Nephron (organoid): Measurements from ENCODE around the gene TPD52L2.

Experiments used
- H3K27ac Mint-ChIP-seq, 3 experiments: 2 replicates each; pipeline ENCODE4 v1.8.0; 2020; ENCODE audit warnings: mixed read lengths in 3 of 3, mild to moderate bottlenecking in 2 of 3, moderate library complexity in 1 of 3
- H3K27me3 Mint-ChIP-seq: 2 replicates; pipeline ENCODE4 v1.8.0; 2021; ENCODE audit warnings: low read depth, mild to moderate bottlenecking, moderate library complexity, mixed read lengths
- H3K36me3 Mint-ChIP-seq: 2 replicates; pipeline ENCODE4 v1.8.0; 2020; ENCODE audit warnings: low read depth, mixed read lengths
- H3K4me1 Mint-ChIP-seq: 2 replicates; pipeline ENCODE4 v1.8.0; 2020; ENCODE audit warnings: mixed read lengths
- H3K4me3 Mint-ChIP-seq, 3 experiments: 2 replicates each; pipeline ENCODE4 v1.8.0; 2020; ENCODE audit warnings: mild to moderate bottlenecking in 3 of 3, mixed read lengths in 3 of 3, moderate library complexity in 2 of 3
- H3K9me3 Mint-ChIP-seq: 2 replicates; pipeline ENCODE4 v1.8.0; 2020; ENCODE audit warnings: mixed read lengths
- TF ChIP-seq, protein P1 (sequence below), 3 experiments: fragments of 200-600 bp; sonication (generic); IDR thresholded peaks; one replicate each; pipeline ENCODE4 v1.5.0; 2021; ENCODE audit warnings: antibody characterized with exemption in 3 of 3; ENCODE audit not compliant: unreplicated experiment in 3 of 3

The TPD52L2 gene

DNA sequence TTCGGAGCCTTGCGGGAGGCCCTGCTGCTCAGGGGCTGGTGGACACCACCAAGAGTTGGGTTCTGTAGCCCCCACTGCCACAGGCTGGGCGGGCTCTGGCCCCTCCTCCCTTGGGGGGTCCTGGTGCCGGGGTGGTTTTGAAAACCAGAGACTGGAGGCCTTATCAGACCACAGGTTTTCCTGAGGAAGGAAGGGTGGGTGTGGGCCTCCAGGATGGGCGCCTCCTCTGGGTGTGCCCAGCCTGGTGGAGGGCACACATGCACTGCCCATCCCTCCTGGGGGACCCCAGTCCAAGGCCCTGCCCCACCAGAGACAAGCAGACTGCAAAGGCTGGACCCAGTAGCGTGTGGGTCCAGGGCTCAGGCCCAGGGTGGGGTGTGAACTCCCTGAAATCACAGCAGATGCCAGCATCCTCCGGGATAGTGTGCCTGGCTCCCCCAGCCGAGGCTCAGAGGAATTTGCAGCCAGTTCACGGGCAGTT, 20.5 kb upstream of the TPD52L2 start:
- Mint-ChIP-seq H3K4me3 (no peak overlapping the region), H3K4me1 (peaks cover 10% of the 10 kb centered on the region), H3K27me3 (no peaks in the 10 kb centered on the region), H3K27ac (peak overlapping the region; percentile 33 to 80 (median 69)), H3K9me3 (no peaks in the 10 kb centered on the region), H3K36me3 (no peaks in the 10 kb centered on the region)
- TF ChIP-seq, protein P1, sequence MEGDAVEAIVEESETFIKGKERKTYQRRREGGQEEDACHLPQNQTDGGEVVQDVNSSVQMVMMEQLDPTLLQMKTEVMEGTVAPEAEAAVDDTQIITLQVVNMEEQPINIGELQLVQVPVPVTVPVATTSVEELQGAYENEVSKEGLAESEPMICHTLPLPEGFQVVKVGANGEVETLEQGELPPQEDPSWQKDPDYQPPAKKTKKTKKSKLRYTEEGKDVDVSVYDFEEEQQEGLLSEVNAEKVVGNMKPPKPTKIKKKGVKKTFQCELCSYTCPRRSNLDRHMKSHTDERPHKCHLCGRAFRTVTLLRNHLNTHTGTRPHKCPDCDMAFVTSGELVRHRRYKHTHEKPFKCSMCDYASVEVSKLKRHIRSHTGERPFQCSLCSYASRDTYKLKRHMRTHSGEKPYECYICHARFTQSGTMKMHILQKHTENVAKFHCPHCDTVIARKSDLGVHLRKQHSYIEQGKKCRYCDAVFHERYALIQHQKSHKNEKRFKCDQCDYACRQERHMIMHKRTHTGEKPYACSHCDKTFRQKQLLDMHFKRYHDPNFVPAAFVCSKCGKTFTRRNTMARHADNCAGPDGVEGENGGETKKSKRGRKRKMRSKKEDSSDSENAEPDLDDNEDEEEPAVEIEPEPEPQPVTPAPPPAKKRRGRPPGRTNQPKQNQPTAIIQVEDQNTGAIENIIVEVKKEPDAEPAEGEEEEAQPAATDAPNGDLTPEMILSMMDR (IDR thresholded peaks at IDR 0.05; ENCODE audit: unreplicated experiment in 3 of 3), result no peak

DNA sequence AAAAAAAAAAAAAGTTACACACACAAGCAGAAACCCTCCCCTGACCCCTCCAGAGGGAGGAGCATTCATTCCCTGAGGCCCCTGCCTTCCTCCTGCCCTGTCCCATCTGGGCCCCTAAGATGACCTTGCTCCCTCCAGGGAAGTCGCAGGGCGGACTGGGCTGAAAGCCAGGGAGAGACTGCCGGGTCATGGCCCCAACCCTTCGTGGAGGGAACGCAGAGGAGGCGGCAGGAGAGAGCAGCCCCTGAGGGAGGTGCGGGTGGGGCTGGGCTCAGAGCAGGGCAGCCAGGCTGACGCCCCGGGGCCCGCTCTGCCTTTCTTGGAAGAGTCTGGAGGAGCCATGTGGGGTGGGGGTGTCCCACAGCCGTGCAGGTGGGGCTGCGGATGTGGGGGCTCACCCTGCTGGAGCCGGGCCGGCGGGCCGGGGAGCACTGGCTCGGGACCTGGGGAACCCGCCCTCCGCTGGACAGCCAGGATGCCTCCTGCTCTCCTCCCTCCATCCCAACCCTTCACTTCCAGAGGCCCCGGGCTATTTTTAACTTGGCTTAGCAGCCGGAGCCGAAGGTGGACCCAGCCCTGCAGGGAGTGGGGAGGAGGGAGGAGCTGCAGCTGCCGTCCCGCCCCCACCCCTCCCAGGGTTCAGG, 18.8 kb upstream of the TPD52L2 start:
- Mint-ChIP-seq H3K4me3 (peak overlapping the region in 2 of 3 experiments; percentile 75 to 76), H3K36me3 (no peaks in the 10 kb centered on the region), H3K27ac (peak overlapping the region; percentile 80 to 97 (median 95)), H3K4me1 (peaks cover 13% of the 10 kb centered on the region), H3K9me3 (no peaks in the 10 kb centered on the region), H3K27me3 (no peaks in the 10 kb centered on the region)
- TF ChIP-seq, protein P1 (IDR thresholded peaks at IDR 0.05; ENCODE audit: unreplicated experiment in 3 of 3), result no peak

DNA sequence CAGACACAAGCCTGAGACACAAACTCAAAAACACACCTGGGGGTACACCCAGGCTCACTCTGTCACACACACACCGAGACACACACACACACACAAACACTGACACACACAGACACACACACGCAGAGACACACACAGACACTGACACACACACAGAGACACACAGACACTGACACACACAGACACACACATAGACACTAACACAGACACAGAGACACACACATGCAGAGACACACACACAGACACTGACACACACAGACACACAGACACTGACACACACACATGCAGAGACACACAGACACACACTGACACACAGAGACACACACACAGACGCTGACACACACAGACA, 18.2 kb upstream of the TPD52L2 start:
- TF ChIP-seq, protein P1 (IDR thresholded peaks at IDR 0.05; ENCODE audit: unreplicated experiment in 3 of 3), result no peak
- no peak overlapping the region for H3K4me3 Mint-ChIP-seq
- no peaks in the 10 kb centered on the region for H3K36me3 Mint-ChIP-seq
- H3K4me1 Mint-ChIP-seq, result peaks cover 14% of the 10 kb centered on the region
- H3K27me3 Mint-ChIP-seq, result no peaks in the 10 kb centered on the region
- no peak overlapping the region for H3K27ac Mint-ChIP-seq
- no peaks in the 10 kb centered on the region for H3K9me3 Mint-ChIP-seq

DNA sequence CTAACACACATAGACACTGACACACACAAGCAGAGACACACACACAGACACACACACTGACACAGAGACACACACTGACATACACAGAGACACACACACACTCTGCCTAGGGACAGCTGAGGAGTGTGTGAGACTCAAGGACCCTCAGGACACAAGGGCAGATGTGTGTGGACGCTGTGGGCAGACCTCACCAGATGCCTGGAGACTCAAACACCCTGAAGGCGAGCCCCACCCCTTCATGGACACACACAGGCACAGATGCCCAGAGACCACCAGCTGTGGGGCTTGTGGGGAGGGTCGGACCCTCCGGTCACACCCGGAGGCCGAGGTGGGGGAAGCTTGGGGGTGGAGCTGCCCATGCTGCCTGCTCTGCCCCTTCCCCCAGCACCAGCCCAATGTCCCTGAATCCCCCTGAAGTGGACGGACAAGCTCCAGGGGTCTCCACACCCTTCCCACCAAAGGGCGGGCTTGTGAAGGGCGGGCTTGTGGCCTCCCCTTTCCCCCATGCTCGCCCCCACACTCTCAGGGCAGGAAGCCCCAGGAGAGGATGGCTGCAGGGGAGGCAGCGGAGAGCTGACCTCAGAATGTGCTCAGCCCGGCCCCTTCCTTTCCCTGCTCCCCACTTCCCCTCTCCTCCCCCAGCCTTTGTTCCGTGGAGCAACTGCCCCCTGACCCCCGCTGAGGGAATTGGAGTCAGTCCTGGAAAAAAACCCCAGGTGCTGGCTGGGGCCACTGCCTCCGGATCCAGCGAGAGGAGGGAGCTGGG, 17.6 kb upstream of the TPD52L2 start:
- H3K27ac Mint-ChIP-seq, result no peak overlapping the region
- peaks cover 10% of the 10 kb centered on the region for H3K4me1 Mint-ChIP-seq
- no peaks in the 10 kb centered on the region for H3K9me3 Mint-ChIP-seq
- no peak overlapping the region for H3K4me3 Mint-ChIP-seq
- TF ChIP-seq, protein P1 (IDR thresholded peaks at IDR 0.05; ENCODE audit: unreplicated experiment in 3 of 3), result no peak
- no peaks in the 10 kb centered on the region for H3K36me3 Mint-ChIP-seq
- no peaks in the 10 kb centered on the region for H3K27me3 Mint-ChIP-seq

DNA sequence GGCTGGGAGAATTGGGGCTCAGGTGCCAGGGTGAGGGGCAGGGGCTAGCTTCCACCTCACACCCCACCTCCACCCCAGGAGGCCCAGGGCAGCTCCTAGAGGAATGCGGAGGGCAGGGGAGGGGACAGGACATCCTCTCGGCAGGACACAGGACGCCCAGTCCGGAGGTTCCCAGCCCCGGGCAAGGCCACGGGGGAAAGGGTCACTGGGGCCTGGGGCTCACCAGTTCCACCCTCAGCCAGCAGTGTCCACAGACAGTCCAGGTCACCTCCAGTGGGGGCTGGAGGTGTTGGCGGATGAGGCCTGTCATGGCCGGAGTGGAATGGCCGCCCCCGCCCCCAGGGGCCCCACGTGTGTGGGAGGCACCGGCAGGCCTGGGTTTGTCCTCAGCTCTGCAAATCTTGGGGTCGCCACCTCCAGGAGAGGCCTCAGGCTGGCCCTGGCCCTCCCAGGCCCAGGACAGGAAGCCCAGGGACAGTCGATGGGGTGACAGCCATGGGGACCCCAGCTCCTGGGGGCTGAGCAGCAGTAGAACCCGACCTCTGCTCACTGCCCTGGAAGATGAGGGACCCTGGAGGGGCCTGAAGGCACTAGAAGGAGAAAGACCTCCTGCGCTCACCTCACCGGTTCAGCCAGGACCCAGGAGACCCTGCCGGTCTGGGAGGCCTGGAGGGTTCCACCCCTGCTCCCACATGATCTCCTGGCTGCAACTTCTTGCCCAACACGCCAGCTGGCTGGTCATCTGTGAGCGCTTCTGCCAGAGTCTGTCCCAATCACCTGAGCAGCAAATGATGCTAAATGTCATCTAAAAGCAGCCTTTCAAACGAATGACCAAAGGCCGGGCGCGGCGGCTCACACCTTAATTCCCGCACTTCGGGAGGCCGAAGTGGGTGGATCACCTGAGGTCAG, 16.8 kb upstream of the TPD52L2 start:
- no peak overlapping the region for H3K4me3 Mint-ChIP-seq
- no peaks in the 10 kb centered on the region for H3K9me3 Mint-ChIP-seq
- no peaks in the 10 kb centered on the region for H3K27me3 Mint-ChIP-seq
- TF ChIP-seq, protein P1 (IDR thresholded peaks at IDR 0.05; ENCODE audit: unreplicated experiment in 3 of 3), result no peak
- H3K27ac Mint-ChIP-seq, result peak overlapping the region in 2 of 3 experiments; percentile 52 to 81
- peaks cover 10% of the 10 kb centered on the region for H3K4me1 Mint-ChIP-seq
- no peaks in the 10 kb centered on the region for H3K36me3 Mint-ChIP-seq
